HepG2 (cell line): ENCODE results near the gene IRS1. TPM values are rescaled to one million over a fixed set of nuclear protein-coding genes. Genes with fewer than 3 reads are reported as not detected.

Experiments used
- GTF2F1 ChIP-seq: fragments of 150-350 bp; IDR thresholded peaks from 2 replicates; pipeline ENCODE4 v1.6.1; 2014; ENCODE audit warnings: low read length
- HDAC2 ChIP-seq: sonication (generic); formaldehyde crosslinking; IDR thresholded peaks from 2 replicates; pipeline ENCODE4 v1.4.0; 2020; ENCODE audit warnings: missing genetic modification reagents
- HMG20A ChIP-seq: IDR thresholded peaks from 2 replicates; pipeline ENCODE4 v1.6.1; 2016; ENCODE audit warnings: borderline replicate concordance
- NCOA1 ChIP-seq: sonication (generic); formaldehyde crosslinking; IDR thresholded peaks from 2 replicates; pipeline ENCODE4 v1.9.0; 2021; ENCODE audit warnings: missing genetic modification reagents
- NFIB ChIP-seq: sonication (generic); formaldehyde crosslinking; IDR thresholded peaks from 2 replicates; pipeline ENCODE4 v1.9.0; 2021; ENCODE audit warnings: missing genetic modification reagents, mild to moderate bottlenecking, borderline replicate concordance
- PITX1 ChIP-seq: sonication (generic); formaldehyde crosslinking; IDR thresholded peaks from 2 replicates; pipeline ENCODE4 v1.5.1; 2020; ENCODE audit warnings: mild to moderate bottlenecking, missing genetic modification reagents
- SRSF9 ChIP-seq: fragments of 200-400 bp; formaldehyde crosslinking; IDR thresholded peaks from 2 replicates; pipeline ENCODE4 v1.6.1; 2018; ENCODE audit warnings: borderline replicate concordance, mild to moderate bottlenecking, low read depth, low read length; ENCODE audit not compliant: insufficient read depth, poor library complexity, severe bottlenecking
- THAP11 ChIP-seq: IDR thresholded peaks from 2 replicates; pipeline ENCODE4 v1.6.1; 2016; ENCODE audit warnings: missing biosample characterization, missing genetic modification reagents
- TOE1 ChIP-seq: sonication (generic); formaldehyde crosslinking; IDR thresholded peaks from 2 replicates; pipeline ENCODE4 v1.4.0; 2020; ENCODE audit warnings: mild to moderate bottlenecking, missing genetic modification reagents
- TP53 ChIP-seq: sonication (generic); formaldehyde crosslinking; conservative IDR thresholded peaks from 2 replicates; pipeline ENCODE4 v1.4.0; 2020; ENCODE audit warnings: missing genetic modification reagents
- ZFP36L2 ChIP-seq: sonication (generic); formaldehyde crosslinking; IDR thresholded peaks from 2 replicates; pipeline ENCODE4 v1.4.0; 2020; ENCODE audit warnings: missing genetic modification reagents
- ZNF367 ChIP-seq: sonication (generic); formaldehyde crosslinking; IDR thresholded peaks from 2 replicates; pipeline ENCODE4 v1.4.0; 2020; ENCODE audit warnings: missing genetic modification reagents, borderline replicate concordance
- ZNF589 ChIP-seq: sonication (generic); formaldehyde crosslinking; conservative IDR thresholded peaks from 2 replicates; pipeline ENCODE4 v1.8.0; 2022; ENCODE audit warnings: mild to moderate bottlenecking, moderate library complexity, missing genetic modification reagents
- ZNF83 ChIP-seq: sonication (generic); formaldehyde crosslinking; IDR thresholded peaks from 2 replicates; pipeline ENCODE4 v1.4.0; 2020; ENCODE audit warnings: missing genetic modification reagents, mild to moderate bottlenecking, borderline replicate concordance
- polyA plus RNA-seq, 8 experiments: library from polyadenylated mRNA; depleted of rRNA in 3 of 8; stranded (reverse) in 7 of 8; unstranded in 1 of 8; fragments of >200 nt; fragmentation: Illumina TruSeq in 4 of 8; extraction: Trizol in 4 of 8; gene quantifications; 2 replicates each; pipeline versions ENCODE4 v1.2.1 to v1.2.3, GENCODE V29; 2011 to 2016; ENCODE audit warnings: low read depth in 4 of 8, missing spikeins in 1 of 8, mixed read lengths in 1 of 8; ENCODE audit not compliant: insufficient read depth in 1 of 8
- total RNA-seq, 5 experiments: library from RNA; depleted of rRNA; stranded (reverse); fragments of >200 nt; fragmentation: Illumina TruSeq; extraction: Trizol; gene quantifications; 2 replicates each; pipeline ENCODE4 v1.2.3, GENCODE V29; 2016; ENCODE audit warnings: low read depth in 1 of 5
- TF ChIP-seq, protein P1 (sequence below): sonication (generic); formaldehyde crosslinking; IDR thresholded peaks from 2 replicates; pipeline ENCODE4 v1.4.0; 2020; ENCODE audit warnings: low read depth, missing genetic modification reagents
- TF ChIP-seq, protein P2 (sequence below): sonication (generic); formaldehyde crosslinking; IDR thresholded peaks from 2 replicates; pipeline ENCODE4 v1.8.0; 2022; ENCODE audit warnings: missing genetic modification reagents, mild to moderate bottlenecking, borderline replicate concordance
- TF ChIP-seq, protein P3 (sequence below): fragments of 450-650 bp; IDR thresholded peaks from 2 replicates; pipeline ENCODE4 v1.6.1; 2017; ENCODE audit warnings: mild to moderate bottlenecking
- TF ChIP-seq, protein P4 (sequence below): sonication (generic); formaldehyde crosslinking; IDR thresholded peaks from 2 replicates; pipeline ENCODE4 v1.4.0; 2020; ENCODE audit warnings: missing genetic modification reagents, borderline replicate concordance

Gene IRS1
- total and polyA plus RNA-seq, 2 of the 13 experiments (the other 11 are each of a cell fraction or from before 2014, with no cell fraction given): 8.7 to 9.0 TPM

DNA sequence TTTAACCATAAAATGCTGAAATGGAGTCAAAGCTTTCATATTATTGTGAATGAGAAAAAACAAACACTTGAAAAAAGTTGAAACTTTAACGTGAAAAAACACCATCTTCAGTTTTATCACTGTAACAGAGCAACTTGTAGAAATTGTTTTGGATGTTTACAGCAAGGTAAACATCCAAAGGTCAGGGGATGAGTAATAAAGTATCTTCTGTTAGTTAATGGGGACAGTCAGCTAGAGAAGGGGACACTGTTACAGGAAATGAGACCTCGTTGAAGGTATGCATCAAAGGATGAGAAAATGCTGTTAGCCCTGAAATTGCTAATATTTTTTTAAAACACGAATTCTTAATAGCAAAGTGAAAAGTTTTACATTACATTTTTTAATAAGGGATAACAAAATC is 39.1 kb upstream of the IRS1 start (continued):
- TF ChIP-seq, protein P1, sequence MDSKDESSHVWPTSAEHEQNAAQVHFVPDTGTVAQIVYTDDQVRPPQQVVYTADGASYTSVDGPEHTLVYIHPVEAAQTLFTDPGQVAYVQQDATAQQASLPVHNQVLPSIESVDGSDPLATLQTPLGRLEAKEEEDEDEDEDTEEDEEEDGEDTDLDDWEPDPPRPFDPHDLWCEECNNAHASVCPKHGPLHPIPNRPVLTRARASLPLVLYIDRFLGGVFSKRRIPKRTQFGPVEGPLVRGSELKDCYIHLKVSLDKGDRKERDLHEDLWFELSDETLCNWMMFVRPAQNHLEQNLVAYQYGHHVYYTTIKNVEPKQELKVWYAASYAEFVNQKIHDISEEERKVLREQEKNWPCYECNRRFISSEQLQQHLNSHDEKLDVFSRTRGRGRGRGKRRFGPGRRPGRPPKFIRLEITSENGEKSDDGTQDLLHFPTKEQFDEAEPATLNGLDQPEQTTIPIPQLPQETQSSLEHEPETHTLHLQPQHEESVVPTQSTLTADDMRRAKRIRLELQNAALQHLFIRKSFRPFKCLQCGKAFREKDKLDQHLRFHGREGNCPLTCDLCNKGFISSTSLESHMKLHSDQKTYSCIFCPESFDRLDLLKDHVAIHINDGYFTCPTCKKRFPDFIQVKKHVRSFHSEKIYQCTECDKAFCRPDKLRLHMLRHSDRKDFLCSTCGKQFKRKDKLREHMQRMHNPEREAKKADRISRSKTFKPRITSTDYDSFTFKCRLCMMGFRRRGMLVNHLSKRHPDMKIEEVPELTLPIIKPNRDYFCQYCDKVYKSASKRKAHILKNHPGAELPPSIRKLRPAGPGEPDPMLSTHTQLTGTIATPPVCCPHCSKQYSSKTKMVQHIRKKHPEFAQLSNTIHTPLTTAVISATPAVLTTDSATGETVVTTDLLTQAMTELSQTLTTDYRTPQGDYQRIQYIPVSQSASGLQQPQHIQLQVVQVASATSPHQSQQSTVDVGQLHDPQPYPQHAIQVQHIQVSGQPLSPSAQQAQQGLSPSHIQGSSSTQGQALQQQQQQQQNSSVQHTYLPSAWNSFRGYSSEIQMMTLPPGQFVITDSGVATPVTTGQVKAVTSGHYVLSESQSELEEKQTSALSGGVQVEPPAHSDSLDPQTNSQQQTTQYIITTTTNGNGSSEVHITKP (CRISPR knock-in tag): no peak
- TF ChIP-seq ZNF367 (CRISPR knock-in tag) (no peak), SRSF9 (no peak), NCOA1 (no peak), THAP11 (CRISPR knock-in tag) (0 out of 2 replicates have a peak, but pooled peaks have one; percentile 21), ZNF83 (no peak), HMG20A (CRISPR knock-in tag) (peak; percentile 66; the same call in 1 of the 2 replicates), HDAC2 (CRISPR knock-in tag) (no peak), PITX1 (CRISPR knock-in tag) (no peak), GTF2F1 (no peak), TOE1 (CRISPR knock-in tag) (no peak), ZNF589 (CRISPR knock-in tag) (no peak), NFIB (CRISPR knock-in tag) (no peak), TP53 (CRISPR knock-in tag) (no peak), ZFP36L2 (CRISPR knock-in tag) (no peak)
- TF ChIP-seq, protein P2, sequence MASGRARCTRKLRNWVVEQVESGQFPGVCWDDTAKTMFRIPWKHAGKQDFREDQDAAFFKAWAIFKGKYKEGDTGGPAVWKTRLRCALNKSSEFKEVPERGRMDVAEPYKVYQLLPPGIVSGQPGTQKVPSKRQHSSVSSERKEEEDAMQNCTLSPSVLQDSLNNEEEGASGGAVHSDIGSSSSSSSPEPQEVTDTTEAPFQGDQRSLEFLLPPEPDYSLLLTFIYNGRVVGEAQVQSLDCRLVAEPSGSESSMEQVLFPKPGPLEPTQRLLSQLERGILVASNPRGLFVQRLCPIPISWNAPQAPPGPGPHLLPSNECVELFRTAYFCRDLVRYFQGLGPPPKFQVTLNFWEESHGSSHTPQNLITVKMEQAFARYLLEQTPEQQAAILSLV: no peak
- TF ChIP-seq, protein P3, sequence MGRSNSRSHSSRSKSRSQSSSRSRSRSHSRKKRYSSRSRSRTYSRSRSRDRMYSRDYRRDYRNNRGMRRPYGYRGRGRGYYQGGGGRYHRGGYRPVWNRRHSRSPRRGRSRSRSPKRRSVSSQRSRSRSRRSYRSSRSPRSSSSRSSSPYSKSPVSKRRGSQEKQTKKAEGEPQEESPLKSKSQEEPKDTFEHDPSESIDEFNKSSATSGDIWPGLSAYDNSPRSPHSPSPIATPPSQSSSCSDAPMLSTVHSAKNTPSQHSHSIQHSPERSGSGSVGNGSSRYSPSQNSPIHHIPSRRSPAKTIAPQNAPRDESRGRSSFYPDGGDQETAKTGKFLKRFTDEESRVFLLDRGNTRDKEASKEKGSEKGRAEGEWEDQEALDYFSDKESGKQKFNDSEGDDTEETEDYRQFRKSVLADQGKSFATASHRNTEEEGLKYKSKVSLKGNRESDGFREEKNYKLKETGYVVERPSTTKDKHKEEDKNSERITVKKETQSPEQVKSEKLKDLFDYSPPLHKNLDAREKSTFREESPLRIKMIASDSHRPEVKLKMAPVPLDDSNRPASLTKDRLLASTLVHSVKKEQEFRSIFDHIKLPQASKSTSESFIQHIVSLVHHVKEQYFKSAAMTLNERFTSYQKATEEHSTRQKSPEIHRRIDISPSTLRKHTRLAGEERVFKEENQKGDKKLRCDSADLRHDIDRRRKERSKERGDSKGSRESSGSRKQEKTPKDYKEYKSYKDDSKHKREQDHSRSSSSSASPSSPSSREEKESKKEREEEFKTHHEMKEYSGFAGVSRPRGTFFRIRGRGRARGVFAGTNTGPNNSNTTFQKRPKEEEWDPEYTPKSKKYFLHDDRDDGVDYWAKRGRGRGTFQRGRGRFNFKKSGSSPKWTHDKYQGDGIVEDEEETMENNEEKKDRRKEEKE: no peak
- TF ChIP-seq, protein P4, sequence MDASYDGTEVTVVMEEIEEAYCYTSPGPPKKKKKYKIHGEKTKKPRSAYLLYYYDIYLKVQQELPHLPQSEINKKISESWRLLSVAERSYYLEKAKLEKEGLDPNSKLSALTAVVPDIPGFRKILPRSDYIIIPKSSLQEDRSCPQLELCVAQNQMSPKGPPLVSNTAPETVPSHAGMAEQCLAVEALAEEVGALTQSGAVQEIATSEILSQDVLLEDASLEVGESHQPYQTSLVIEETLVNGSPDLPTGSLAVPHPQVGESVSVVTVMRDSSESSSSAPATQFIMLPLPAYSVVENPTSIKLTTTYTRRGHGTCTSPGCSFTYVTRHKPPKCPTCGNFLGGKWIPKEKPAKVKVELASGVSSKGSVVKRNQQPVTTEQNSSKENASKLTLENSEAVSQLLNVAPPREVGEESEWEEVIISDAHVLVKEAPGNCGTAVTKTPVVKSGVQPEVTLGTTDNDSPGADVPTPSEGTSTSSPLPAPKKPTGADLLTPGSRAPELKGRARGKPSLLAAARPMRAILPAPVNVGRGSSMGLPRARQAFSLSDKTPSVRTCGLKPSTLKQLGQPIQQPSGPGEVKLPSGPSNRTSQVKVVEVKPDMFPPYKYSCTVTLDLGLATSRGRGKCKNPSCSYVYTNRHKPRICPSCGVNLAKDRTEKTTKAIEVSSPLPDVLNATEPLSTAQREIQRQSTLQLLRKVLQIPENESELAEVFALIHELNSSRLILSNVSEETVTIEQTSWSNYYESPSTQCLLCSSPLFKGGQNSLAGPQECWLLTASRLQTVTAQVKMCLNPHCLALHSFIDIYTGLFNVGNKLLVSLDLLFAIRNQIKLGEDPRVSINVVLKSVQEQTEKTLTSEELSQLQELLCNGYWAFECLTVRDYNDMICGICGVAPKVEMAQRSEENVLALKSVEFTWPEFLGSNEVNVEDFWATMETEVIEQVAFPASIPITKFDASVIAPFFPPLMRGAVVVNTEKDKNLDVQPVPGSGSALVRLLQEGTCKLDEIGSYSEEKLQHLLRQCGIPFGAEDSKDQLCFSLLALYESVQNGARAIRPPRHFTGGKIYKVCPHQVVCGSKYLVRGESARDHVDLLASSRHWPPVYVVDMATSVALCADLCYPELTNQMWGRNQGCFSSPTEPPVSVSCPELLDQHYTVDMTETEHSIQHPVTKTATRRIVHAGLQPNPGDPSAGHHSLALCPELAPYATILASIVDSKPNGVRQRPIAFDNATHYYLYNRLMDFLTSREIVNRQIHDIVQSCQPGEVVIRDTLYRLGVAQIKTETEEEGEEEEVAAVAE: no peak
